OCI-LY3 (cell line): ENCODE results near the gene SPTA1.

Experiments used
- EZH2phosphoT487 ChIP-seq: fragments of 200-600 bp; shearing (Covaris generic); IDR thresholded peaks from 2 replicates; pipeline ENCODE4 v1.6.1; 2018; ENCODE audit warnings: antibody characterized with exemption, mixed run types, low read depth
- TF ChIP-seq, protein P1 (sequence below): fragments of 200-600, 300-600 bp; sonication (generic); IDR thresholded peaks from 2 replicates; pipeline ENCODE4 v1.5.1; 2014; ENCODE audit warnings: antibody characterized with exemption, low read length, low read depth

DNA sequence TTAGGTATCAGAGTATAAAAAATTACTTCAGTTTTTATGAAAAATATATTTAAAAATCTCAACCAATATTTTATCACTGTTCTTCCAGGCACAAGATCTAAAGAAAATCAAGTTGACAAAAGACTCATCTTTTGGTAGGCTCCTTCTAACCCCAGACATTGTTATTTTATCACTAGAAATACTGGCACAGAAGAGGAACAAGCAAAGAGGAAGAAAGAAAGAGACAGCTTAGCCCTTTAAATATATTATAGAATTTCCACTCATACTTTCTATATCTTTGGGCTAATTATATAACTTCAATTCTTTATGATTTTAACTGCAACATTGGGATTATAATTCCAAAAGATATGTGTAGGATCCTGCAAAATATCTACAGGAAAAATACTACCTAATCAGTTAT, 32.4 kb downstream of the SPTA1 start:
- TF ChIP-seq, protein P1, sequence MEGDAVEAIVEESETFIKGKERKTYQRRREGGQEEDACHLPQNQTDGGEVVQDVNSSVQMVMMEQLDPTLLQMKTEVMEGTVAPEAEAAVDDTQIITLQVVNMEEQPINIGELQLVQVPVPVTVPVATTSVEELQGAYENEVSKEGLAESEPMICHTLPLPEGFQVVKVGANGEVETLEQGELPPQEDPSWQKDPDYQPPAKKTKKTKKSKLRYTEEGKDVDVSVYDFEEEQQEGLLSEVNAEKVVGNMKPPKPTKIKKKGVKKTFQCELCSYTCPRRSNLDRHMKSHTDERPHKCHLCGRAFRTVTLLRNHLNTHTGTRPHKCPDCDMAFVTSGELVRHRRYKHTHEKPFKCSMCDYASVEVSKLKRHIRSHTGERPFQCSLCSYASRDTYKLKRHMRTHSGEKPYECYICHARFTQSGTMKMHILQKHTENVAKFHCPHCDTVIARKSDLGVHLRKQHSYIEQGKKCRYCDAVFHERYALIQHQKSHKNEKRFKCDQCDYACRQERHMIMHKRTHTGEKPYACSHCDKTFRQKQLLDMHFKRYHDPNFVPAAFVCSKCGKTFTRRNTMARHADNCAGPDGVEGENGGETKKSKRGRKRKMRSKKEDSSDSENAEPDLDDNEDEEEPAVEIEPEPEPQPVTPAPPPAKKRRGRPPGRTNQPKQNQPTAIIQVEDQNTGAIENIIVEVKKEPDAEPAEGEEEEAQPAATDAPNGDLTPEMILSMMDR: no peak
- no peak for TF ChIP-seq EZH2phosphoT487
